Choroid plexus epithelial cell (primary cell): Measurements from ENCODE around the gene KATNAL2.

Experiments
- DNase-seq: peaks from one replicate; pipeline ENCODE4 v3.0.0-alpha.2; 2010; ENCODE audit warnings: low read depth
- H3K4me3 ChIP-seq: 2 replicates; pipeline ENCODE4 v1.5.1; 2011; ENCODE audit warnings: low read depth, mild to moderate bottlenecking, control low read depth, low read length, moderate library complexity
- CTCF ChIP-seq: conservative IDR thresholded peaks from 2 replicates; pipeline ENCODE4 v1.5.1; 2011; ENCODE audit warnings: low read depth, mild to moderate bottlenecking, control low read depth, inconsistent platforms, low read length, moderate library complexity

KATNAL2 gene

GRCh38 chr18:46891742-46892214, 25.6 kb upstream of the KATNAL2 start:
- no peak overlapping the region for H3K4me3 ChIP-seq
- no peak for TF ChIP-seq CTCF
- no peak for DNase-seq

GRCh38 chr18:46892842-46893241, 24.6 kb upstream of the KATNAL2 start:
- no peak overlapping the region for H3K4me3 ChIP-seq
- DNase-seq = no peak
- no peak for TF ChIP-seq CTCF

GRCh38 chr18:46893360-46893759, 24.0 kb upstream of the KATNAL2 start:
- no peak for TF ChIP-seq CTCF
- no peak overlapping the region for H3K4me3 ChIP-seq
- DNase-seq = no peak

- H3K4me3 ChIP-seq = no peak overlapping the region
- DNase-seq = no peak
- no peak for TF ChIP-seq CTCF
Observed at GRCh38 chr18:46894124-46894523, 23.3 kb upstream of the KATNAL2 start.

GRCh38 chr18:46899274-46899948, 18.0 kb upstream of the KATNAL2 start:
- peak; percentile 26 for DNase-seq
- no peak for TF ChIP-seq CTCF

GRCh38 chr18:46903406-46903805, 14.0 kb upstream of the KATNAL2 start:
- no peak overlapping the region for H3K4me3 ChIP-seq
- no peak for DNase-seq
- TF ChIP-seq CTCF = no peak

More at GRCh38 chr18:46899274-46899948, 18.0 kb upstream of the KATNAL2 start:
- no peak overlapping the region for H3K4me3 ChIP-seq

GRCh38 chr18:46909497-46909896, 7.9 kb upstream of the KATNAL2 start:
- TF ChIP-seq CTCF = no peak
- no peak for DNase-seq
- H3K4me3 ChIP-seq = no peak overlapping the region
